ENCODE data around the gene CRACR2B. TPM values are rescaled to one million over a fixed set of nuclear protein-coding genes. Genes with fewer than 3 reads are reported as not detected.
A peak's percentile ranks its signal among the peaks of the same experiment; 100 is the strongest.

CRACR2B gene
- total RNA-seq, 4 donors from 2014 or later: 0.77 to 15.5 (median 2.5) TPM

GRCh38 chr11:831961-832528, 4.3 kb downstream of the CRACR2B start:
- peaks cover 0 to 63% of the 10 kb centered on the region in 2 donors for H3K4me1 ChIP-seq
- TF ChIP-seq CTCF (IDR thresholded peaks at IDR 0.05) (no peak), POLR2A (IDR thresholded peaks at IDR 0.05) (no peak)
- no peaks in the 10 kb centered on the region for H3K36me3 ChIP-seq
- intact Hi-C loops (cut with DNase I; ENCODE audit: low total_unique reads): no loop called here
- H3K27ac ChIP-seq: peak overlapping the region; percentile 81 to 82
- no peaks in the 10 kb centered on the region for H3K9me3 ChIP-seq
- DNase-seq: no peak
- H3K27me3 ChIP-seq: peaks cover 8 to 24% of the 10 kb centered on the region in 2 donors
- peak overlapping the region; percentile 33 to 64 for H3K4me3 ChIP-seq

- intact Hi-C loops (cut with DNase I; ENCODE audit: low total_unique reads): no loop called here
Measured at GRCh38 chr11:832529-833113, 4.9 kb downstream of the CRACR2B start, which contains the start of gene CD151. Gene CD151, plus strand, starts transcription at chr11:832952. Its CDS starts 3,118 bp downstream, at chr11:836070.

DNA sequence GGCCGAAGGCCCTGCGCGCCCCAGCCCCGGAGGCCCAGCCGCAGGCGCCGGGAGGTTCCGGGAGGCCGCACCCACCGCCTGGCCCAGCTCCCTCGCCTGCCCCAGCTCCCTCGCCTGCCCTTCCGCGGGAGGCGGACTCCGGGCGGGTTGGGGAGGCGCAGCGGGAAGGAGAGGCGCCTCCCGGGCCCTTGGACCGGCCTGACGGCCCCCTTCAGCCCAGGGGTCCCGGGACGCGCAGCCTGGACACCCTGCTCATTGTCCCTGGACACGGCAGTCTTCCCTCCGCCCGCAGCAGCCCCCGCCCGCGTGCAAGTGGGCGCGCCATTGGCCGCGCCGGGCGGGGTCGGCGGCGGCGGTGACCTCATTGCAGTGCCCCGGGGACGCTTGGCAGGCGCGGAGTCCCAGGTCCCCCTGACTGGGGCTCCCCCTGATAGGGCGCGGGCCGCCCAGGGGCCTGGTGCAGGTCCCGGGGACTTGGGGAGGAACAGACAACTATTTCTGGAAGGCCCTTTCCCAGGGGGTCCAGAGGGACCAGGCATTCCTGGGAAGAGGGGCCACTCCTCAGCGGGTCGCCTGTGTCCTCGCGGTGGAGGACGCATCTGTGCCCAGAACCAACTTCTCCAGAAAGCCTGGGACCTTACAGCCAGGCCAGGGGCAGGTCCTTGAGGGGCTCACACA, 5.5 kb downstream of the CRACR2B start:
- Histone ChIP-seq H3K4me3 (peak overlapping the region; percentile 61 to 64), H3K36me3 (no peaks in the 10 kb centered on the region), H3K4me1 (peaks cover 0 to 57% of the 10 kb centered on the region in 2 donors), H3K9me3 (no peaks in the 10 kb centered on the region), H3K27ac (peak overlapping the region; percentile 81 to 82), H3K27me3 (peaks cover 0 to 24% of the 10 kb centered on the region in 2 donors)
- intact Hi-C loops (cut with DNase I; ENCODE audit: low total_unique reads): no loop called here
- peak in 1 of 2 donors; percentile 65 for DNase-seq
- TF ChIP-seq CTCF (IDR thresholded peaks at IDR 0.05): no peak
- peak in 1 of 2 donors; percentile 48 for TF ChIP-seq POLR2A (IDR thresholded peaks at IDR 0.05)

More at GRCh38 chr11:832529-833113, 4.9 kb downstream of the CRACR2B start, which contains the start of gene CD151:
- TF ChIP-seq CTCF (IDR thresholded peaks at IDR 0.05) (peak in 2 of 4 experiments; percentile 43 to 48), POLR2A (IDR thresholded peaks at IDR 0.05) (no peak)
- Histone ChIP-seq H3K9me3 (no peaks in the 10 kb centered on the region), H3K27me3 (peaks cover 3 to 24% of the 10 kb centered on the region in 2 donors), H3K27ac (peak within 1 kb of the TSS; percentile 81 to 82), H3K4me3 (peak within 1 kb of the TSS; percentile 61 to 64), H3K36me3 (no peaks in the 10 kb centered on the region), H3K4me1 (peaks cover 0 to 57% of the 10 kb centered on the region in 2 donors)
- no peak for DNase-seq

GRCh38 chr11:833849-834311, 6.2 kb downstream of the CRACR2B start:
- Histone ChIP-seq H3K4me3 (peak overlapping the region; percentile 61 to 64), H3K27ac (peak overlapping the region; percentile 81 to 82), H3K27me3 (peaks cover 0 to 18% of the 10 kb centered on the region in 2 donors), H3K4me1 (peaks cover 0 to 54% of the 10 kb centered on the region in 2 donors), H3K36me3 (no peaks in the 10 kb centered on the region), H3K9me3 (no peaks in the 10 kb centered on the region)
- no peak for DNase-seq
- intact Hi-C loops (cut with DNase I; ENCODE audit: low total_unique reads): no loop called here
- TF ChIP-seq CTCF (IDR thresholded peaks at IDR 0.05) (no peak), POLR2A (IDR thresholded peaks at IDR 0.05) (no peak)

Measured in uterus (tissue), 4 donors.